IMR-90 (cell line): ENCODE results near the gene GCK. TPM values are rescaled to one million over a fixed set of nuclear protein-coding genes. Genes with fewer than 3 reads are reported as not detected.

Experiments
- ATAC-seq: fragments of 200-7000 bp; cut with Tn5 transposase; 2 replicates; pipeline ENCODE4 v1.9.1; 2020; ENCODE audit warnings: low read depth, mild to moderate bottlenecking, moderate library complexity
- BruUV-seq: library from RNA; stranded (reverse); fragments of 400-500 nt; replicated peaks from 2 replicates; lab custom pipeline; 2021; lab: Mats Ljungman, UMichigan
- CTCF ChIA-PET: fragments of 300-600 bp; formaldehyde crosslinking; extraction: SDS; loops from one replicate; lab custom pipeline; 2021; ENCODE audit warnings: antibody characterized with exemption; lab: Yijun Ruan, JAX
- POLR2A ChIA-PET: fragments of 300-600 bp; sonication (Branson Sonifier 250); formaldehyde crosslinking; loops from one replicate; lab custom pipeline; 2022; ENCODE audit warnings: antibody characterized with exemption; ENCODE audit not compliant: unreplicated experiment; lab: Charles Lee
- DNase-seq: peaks from one replicate; pipeline ENCODE4 v3.0.0; 2013
- H2AFZ ChIP-seq: replicated peaks from 2 replicates; pipeline ENCODE3; 2013; ENCODE audit warnings: low read length, mild to moderate bottlenecking; ENCODE audit not compliant: poor library complexity
- H2AK5ac ChIP-seq: 2 replicates; pipeline ENCODE4 v1.6.1; 2013; ENCODE audit warnings: low read depth, low read length, inconsistent platforms
- H2AK9ac ChIP-seq: replicated peaks from 2 replicates; pipeline ENCODE3; 2013; ENCODE audit warnings: mild to moderate bottlenecking, low read depth, low read length, moderate library complexity; ENCODE audit not compliant: poor library complexity
- H2BK120ac ChIP-seq: 2 replicates; pipeline ENCODE4 v1.6.1; 2013; ENCODE audit warnings: low read depth, low read length, inconsistent platforms
- H2BK15ac ChIP-seq: 3 replicates; pipeline ENCODE4 v1.6.1; 2013; ENCODE audit warnings: low read depth, low read length, inconsistent platforms
- H2BK20ac ChIP-seq: 2 replicates; pipeline ENCODE4 v1.6.1; 2013; ENCODE audit warnings: low read depth, mild to moderate bottlenecking, inconsistent platforms, low read length, moderate library complexity
- H2BK5ac ChIP-seq: 2 replicates; pipeline ENCODE4 v1.6.1; 2013; ENCODE audit warnings: mild to moderate bottlenecking, low read depth, low read length, inconsistent platforms; ENCODE audit not compliant: poor library complexity, severe bottlenecking
- H3K14ac ChIP-seq: replicated peaks from 2 replicates; pipeline ENCODE4 v1.6.1; 2013; ENCODE audit warnings: low read depth, low read length, inconsistent platforms
- H3K18ac ChIP-seq: 2 replicates; pipeline ENCODE4 v1.6.1; 2013; ENCODE audit warnings: low read depth, low read length, control low read depth
- H3K23ac ChIP-seq: 2 replicates; pipeline ENCODE4 v1.6.1; 2013; ENCODE audit warnings: low read depth, low read length, inconsistent platforms
- H3K27ac ChIP-seq: 2 replicates; pipeline ENCODE4 v1.5.1; 2013; ENCODE audit warnings: mild to moderate bottlenecking, control low read depth, low read length; ENCODE audit not compliant: insufficient read depth
- H3K27me3 ChIP-seq: 2 replicates; pipeline ENCODE4 v1.6.1; 2013; ENCODE audit warnings: low read length; ENCODE audit not compliant: control insufficient read depth, insufficient read depth
- H3K36me3 ChIP-seq: 2 replicates; pipeline ENCODE4 v1.6.1; 2013; ENCODE audit warnings: low read length, mixed read lengths; ENCODE audit not compliant: control insufficient read depth, insufficient read depth
- H3K4ac ChIP-seq: 2 replicates; pipeline ENCODE4 v1.6.1; 2013; ENCODE audit warnings: low read depth, low read length, inconsistent platforms
- H3K4me1 ChIP-seq: 2 replicates; pipeline ENCODE4 v1.6.1; 2013; ENCODE audit warnings: low read length, mixed read lengths; ENCODE audit not compliant: control insufficient read depth, insufficient read depth
- H3K4me2 ChIP-seq: 2 replicates; pipeline ENCODE4 v1.6.1; 2013; ENCODE audit warnings: low read depth, mild to moderate bottlenecking, control low read depth, low read length, moderate library complexity
- H3K4me3 ChIP-seq: 2 replicates; pipeline ENCODE4 v1.5.1; 2013; ENCODE audit warnings: low read depth, mild to moderate bottlenecking, control low read depth, low read length, moderate library complexity; ENCODE audit not compliant: insufficient read depth
- H3K56ac ChIP-seq: 2 replicates; pipeline ENCODE4 v1.6.1; 2013; ENCODE audit warnings: low read length, inconsistent platforms; ENCODE audit not compliant: insufficient read depth; ENCODE audit errors: extremely low read depth
- H3K79me1 ChIP-seq, 2 experiments: 2 replicates each; pipeline ENCODE4 v1.6.1; 2013; ENCODE audit warnings: low read length in 2 of 2, inconsistent platforms in 1 of 2, low read depth in 1 of 2
- H3K9ac ChIP-seq: 2 replicates; pipeline ENCODE4 v1.6.1; 2013; ENCODE audit warnings: low read depth, low read length, control low read depth
- H3K9me1 ChIP-seq: 2 replicates; pipeline ENCODE4 v1.6.1; 2013; ENCODE audit warnings: low read length, inconsistent platforms; ENCODE audit not compliant: insufficient read depth
- H3K9me3 ChIP-seq: 2 replicates; pipeline ENCODE4 v1.6.1; 2013; ENCODE audit warnings: low read length; ENCODE audit not compliant: control insufficient read depth, insufficient read depth
- H4K20me1 ChIP-seq: 2 replicates; pipeline ENCODE4 v1.6.1; 2013; ENCODE audit warnings: low read length, inconsistent platforms; ENCODE audit not compliant: insufficient read depth
- H4K5ac ChIP-seq: 2 replicates; pipeline ENCODE4 v1.6.1; 2013; ENCODE audit warnings: mild to moderate bottlenecking, low read depth, low read length, control low read depth
- H4K8ac ChIP-seq, 2 experiments: 2 replicates each; pipeline ENCODE4 v1.6.1; 2013; ENCODE audit warnings: low read depth in 2 of 2, low read length in 2 of 2, control low read depth in 1 of 2, inconsistent platforms in 1 of 2
- H4K91ac ChIP-seq: 2 replicates; pipeline ENCODE4 v1.6.1; 2013; ENCODE audit warnings: low read depth, low read length, inconsistent platforms; ENCODE audit not compliant: insufficient read depth
- BHLHE40 ChIP-seq: fragments of 150-350 bp; IDR thresholded peaks from 2 replicates; pipeline ENCODE4 v1.6.1; 2016; ENCODE audit warnings: mild to moderate bottlenecking, low read depth, low read length
- CHD1 ChIP-seq: IDR thresholded peaks from 2 replicates; pipeline ENCODE4 v1.6.1; 2012; ENCODE audit warnings: low read depth, low read length, improper control_type of control experiment
- ELK1 ChIP-seq: fragments of 150-350 bp; IDR thresholded peaks from 2 replicates; pipeline ENCODE4 v1.6.1; 2016; ENCODE audit warnings: low read depth, mild to moderate bottlenecking, low read length, moderate library complexity, borderline replicate concordance
- FOS ChIP-seq: fragments of 150-350 bp; IDR thresholded peaks from 2 replicates; pipeline ENCODE4 v1.6.1; 2016; ENCODE audit warnings: low read depth, low read length
- MAFK ChIP-seq: IDR thresholded peaks from 2 replicates; pipeline ENCODE4 v1.6.1; 2012; ENCODE audit warnings: low read depth, low read length, improper control_type of control experiment
- MAZ ChIP-seq: IDR thresholded peaks from 2 replicates; pipeline ENCODE4 v1.6.1; 2012; ENCODE audit warnings: low read depth, mild to moderate bottlenecking, low read length, improper control_type of control experiment, moderate library complexity, borderline replicate concordance
- MXI1 ChIP-seq: IDR thresholded peaks from 2 replicates; pipeline ENCODE4 v1.6.1; 2012; ENCODE audit warnings: low read depth, mild to moderate bottlenecking, low read length, moderate library complexity, borderline replicate concordance
- POLR2A ChIP-seq: IDR thresholded peaks from 2 replicates; pipeline ENCODE4 v1.6.1; 2012; ENCODE audit warnings: mild to moderate bottlenecking, low read depth, low read length
- RAD21 ChIP-seq: IDR thresholded peaks from 2 replicates; pipeline ENCODE4 v1.6.1; 2012; ENCODE audit warnings: low read length, improper control_type of control experiment
- RCOR1 ChIP-seq: IDR thresholded peaks from 2 replicates; pipeline ENCODE4 v1.6.1; 2012; ENCODE audit warnings: mild to moderate bottlenecking, low read length, improper control_type of control experiment; ENCODE audit not compliant: insufficient replicate concordance
- SMC3 ChIP-seq: fragments of 150-350 bp; IDR thresholded peaks from 2 replicates; pipeline ENCODE4 v1.6.1; 2016; ENCODE audit warnings: low read depth, mild to moderate bottlenecking, antibody characterized with exemption, low read length, moderate library complexity
- WGBS, 2 experiments: methylation state at CpG; one replicate each; pipeline versions ENCODE4 v1.1.5 to v1.1.7; 2013; ENCODE audit warnings: missing lambda C conversion rate in 2 of 2; ENCODE audit not compliant: insufficient read length in 1 of 2; ENCODE audit errors: extremely low coverage in 2 of 2; 5-methylcytosine and 5-hydroxymethylcytosine counted together
- dilution Hi-C: fragments of 300-500 bp; cut with HindIII; formaldehyde crosslinking; loops from one replicate; pipeline ENCODE4 v1.14.3; 2018; ENCODE audit warnings: low sequenced_read_pairs; ENCODE audit not compliant: unreplicated experiment
- in situ Hi-C: fragments of 300-500 bp; cut with MboI; formaldehyde crosslinking; loops from 3 replicates; pipeline ENCODE4 v1.14.3; 2019; ENCODE audit warnings: low sequenced_read_pairs, inconsistent platforms, mixed read lengths
- intact Hi-C: fragments of 100-400 bp; cut with micrococcal nuclease; formaldehyde crosslinking; loops from 2 replicates; pipeline ENCODE4 v1.10.0; 2022
- polyA plus RNA-seq, 3 experiments: library from polyadenylated mRNA; depleted of rRNA; stranded (reverse); fragments of >200 nt; gene quantifications; 2 replicates each; pipeline ENCODE4 v1.2.3, GENCODE V29; 2012; ENCODE audit warnings: low replicate concordance in 1 of 3
- total RNA-seq: library from RNA; depleted of rRNA; stranded (reverse); fragments of >200 nt; gene quantifications from 2 replicates; pipeline ENCODE4 v1.2.3, GENCODE V29; 2012
- TF ChIP-seq, protein P1 (sequence below): conservative IDR thresholded peaks from 2 replicates; pipeline ENCODE4 v1.5.1; 2012; ENCODE audit warnings: mild to moderate bottlenecking, low read depth, low read length, improper control_type of control experiment

GCK gene
- total and polyA plus RNA-seq, 2 of the 4 experiments (the other 2 are of a cell fraction), result 0.14 to 0.18 TPM

- Histone ChIP-seq H4K20me1 (no peaks in the 10 kb centered on the region), H3K36me3 (no peaks in the 10 kb centered on the region), H4K91ac (no peak within 1 kb of the TSS), H2BK20ac (no peak within 1 kb of the TSS), H3K4me1 (peaks cover 3% of the 10 kb centered on the region; the same call in 1 of the 2 replicates), H3K14ac (no peak within 1 kb of the TSS), H3K9me1 (peaks cover 3% of the 10 kb centered on the region; the same call in 1 of the 2 replicates), H3K4me2 (no peak within 1 kb of the TSS), H3K56ac (no peak within 1 kb of the TSS), H3K18ac (no peak within 1 kb of the TSS), H3K4me3 (no peak within 1 kb of the TSS), H4K5ac (no peak within 1 kb of the TSS), H3K9me3 (no peaks in the 10 kb centered on the region), H2BK5ac (no peak within 1 kb of the TSS), H2AFZ (peak within 1 kb of the TSS; percentile 17), H3K23ac (no peak within 1 kb of the TSS), H2BK15ac (no peak within 1 kb of the TSS), H3K27ac (no peak within 1 kb of the TSS), H4K8ac (no peak within 1 kb of the TSS), H2BK120ac (no peak within 1 kb of the TSS), H3K27me3 (peaks cover 27% of the 10 kb centered on the region), H2AK5ac (no peak within 1 kb of the TSS), H3K79me1 (no peaks in the 10 kb centered on the region), H2AK9ac (peak within 1 kb of the TSS; percentile 16), H3K9ac (no peak within 1 kb of the TSS), H3K4ac (no peak within 1 kb of the TSS)
- DNase-seq (no peak), ATAC-seq (no peak)
- in situ Hi-C loops (no loop called here), intact Hi-C loops (no loop called here), dilution Hi-C loops (no loop called here)
- no TSS peak for BruUV-seq
- WGBS, 2 experiments, result 38% methylated on average over 2 of the region's 6 CpGs; no CpG with 5 or more reads in 1 of the 2 experiments
- TF ChIP-seq RCOR1, result no peak
- TF ChIP-seq SMC3, result no peak
- no peak for TF ChIP-seq POLR2A
- no peak for TF ChIP-seq FOS
- no peak for TF ChIP-seq MXI1
- TF ChIP-seq ELK1, result no peak
- TF ChIP-seq RAD21, result no peak
- no peak for TF ChIP-seq MAFK
- TF ChIP-seq, protein P1, sequence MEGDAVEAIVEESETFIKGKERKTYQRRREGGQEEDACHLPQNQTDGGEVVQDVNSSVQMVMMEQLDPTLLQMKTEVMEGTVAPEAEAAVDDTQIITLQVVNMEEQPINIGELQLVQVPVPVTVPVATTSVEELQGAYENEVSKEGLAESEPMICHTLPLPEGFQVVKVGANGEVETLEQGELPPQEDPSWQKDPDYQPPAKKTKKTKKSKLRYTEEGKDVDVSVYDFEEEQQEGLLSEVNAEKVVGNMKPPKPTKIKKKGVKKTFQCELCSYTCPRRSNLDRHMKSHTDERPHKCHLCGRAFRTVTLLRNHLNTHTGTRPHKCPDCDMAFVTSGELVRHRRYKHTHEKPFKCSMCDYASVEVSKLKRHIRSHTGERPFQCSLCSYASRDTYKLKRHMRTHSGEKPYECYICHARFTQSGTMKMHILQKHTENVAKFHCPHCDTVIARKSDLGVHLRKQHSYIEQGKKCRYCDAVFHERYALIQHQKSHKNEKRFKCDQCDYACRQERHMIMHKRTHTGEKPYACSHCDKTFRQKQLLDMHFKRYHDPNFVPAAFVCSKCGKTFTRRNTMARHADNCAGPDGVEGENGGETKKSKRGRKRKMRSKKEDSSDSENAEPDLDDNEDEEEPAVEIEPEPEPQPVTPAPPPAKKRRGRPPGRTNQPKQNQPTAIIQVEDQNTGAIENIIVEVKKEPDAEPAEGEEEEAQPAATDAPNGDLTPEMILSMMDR, result no peak
- no peak for TF ChIP-seq BHLHE40
- TF ChIP-seq CHD1, result no peak
- TF ChIP-seq MAZ, result no peak
- ChIA-PET CTCF (interaction anchor here (1.1 kb wide), 1 partner anchor 10 kb away, joined by 4 read pairs; no protein-coding TSS in a partner anchor), POLR2A (no interaction called here)
Observed at GRCh38 chr7:44141221-44141850, 47.9 kb downstream of the GCK start, which contains the start of gene MYL7. Gene MYL7 (minus strand): TSS chr7:44141332. CDS start chr7:44141305, 27 bp downstream.
